ENCODE measurements around the gene VSIG10.

The VSIG10 gene

DNA sequence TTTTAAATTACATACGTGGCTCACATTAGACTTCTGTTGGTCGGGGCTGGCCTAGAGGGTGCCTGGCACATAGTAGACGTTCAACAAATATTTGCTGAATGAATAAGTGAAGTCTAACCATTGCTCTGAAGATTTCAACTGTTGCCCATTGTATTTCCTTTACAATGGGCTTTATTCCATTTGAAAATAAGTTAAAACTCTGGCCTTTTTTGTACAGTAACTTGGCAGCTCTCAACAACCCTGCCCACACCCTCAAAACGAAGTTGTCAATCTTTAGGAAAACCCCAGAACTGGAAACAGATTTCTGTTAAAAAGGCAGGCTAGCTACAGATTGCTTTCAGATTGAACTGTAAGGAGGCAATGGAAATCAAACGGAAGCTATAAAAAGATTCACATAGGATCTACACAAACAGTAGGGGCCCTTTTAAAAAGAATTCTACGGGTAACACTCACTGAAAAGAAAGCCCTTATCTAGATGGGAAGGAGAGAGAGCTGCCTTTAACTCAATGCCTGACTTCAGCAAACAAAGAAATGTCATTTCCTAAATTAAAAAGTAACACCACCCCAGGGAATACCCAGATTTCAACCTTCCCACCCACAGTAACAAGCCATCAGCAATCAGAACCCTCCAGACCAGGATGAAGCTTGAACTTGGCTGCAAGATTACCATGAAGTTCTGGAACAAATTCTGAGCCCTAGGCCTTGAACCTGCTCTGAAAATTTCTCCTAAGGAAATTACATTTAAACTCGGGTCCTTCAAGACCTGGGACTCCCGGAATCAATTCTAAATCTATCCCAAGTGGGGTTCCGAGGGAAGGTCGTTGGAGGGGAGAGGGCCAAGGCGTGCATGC, 44.2 kb downstream of the VSIG10 start:
- DNase-seq (ENCODE audit: low read depth), result no peak

DNA sequence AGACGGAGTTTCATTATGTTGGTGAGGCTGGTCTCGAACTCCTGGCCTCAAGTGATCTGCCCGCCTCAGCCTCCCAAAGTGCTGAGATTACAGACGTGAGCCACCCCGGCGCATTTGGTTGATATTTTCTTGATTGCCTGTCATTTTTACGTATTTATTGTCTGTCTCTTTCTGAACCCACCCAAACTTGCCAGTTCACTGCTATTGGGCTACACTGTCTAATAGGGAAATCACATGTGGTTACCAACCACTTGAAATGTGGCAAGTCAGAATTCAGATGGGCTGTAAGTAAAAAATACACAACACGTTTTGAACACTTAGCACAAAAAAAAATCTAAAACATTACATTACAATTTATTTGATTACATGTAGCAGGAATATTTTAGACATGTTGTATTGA, 44.9 kb downstream of the VSIG10 start:
- DNase-seq (ENCODE audit: low read depth), result no peak

DNA sequence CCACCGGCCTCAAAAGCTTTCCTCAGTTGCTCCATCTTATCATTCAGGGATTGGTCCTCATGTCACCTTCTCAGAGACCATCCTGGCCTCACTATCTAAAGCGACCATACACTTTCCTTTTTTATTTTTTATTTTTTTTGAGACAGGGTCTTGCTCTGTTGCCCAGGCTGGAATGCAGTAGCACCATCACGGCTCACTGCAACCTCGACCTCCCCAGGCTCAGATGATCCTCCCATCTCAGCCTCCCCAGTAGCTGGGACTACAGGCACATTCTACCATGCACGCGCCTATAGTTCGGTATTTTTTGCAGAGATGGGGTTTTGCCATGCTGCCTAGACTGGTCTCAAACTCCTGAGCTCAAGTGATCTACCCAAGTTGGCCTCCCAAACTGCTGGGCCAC, 45.6 kb downstream of the VSIG10 start:
- DNase-seq (ENCODE audit: low read depth), result no peak

DNA sequence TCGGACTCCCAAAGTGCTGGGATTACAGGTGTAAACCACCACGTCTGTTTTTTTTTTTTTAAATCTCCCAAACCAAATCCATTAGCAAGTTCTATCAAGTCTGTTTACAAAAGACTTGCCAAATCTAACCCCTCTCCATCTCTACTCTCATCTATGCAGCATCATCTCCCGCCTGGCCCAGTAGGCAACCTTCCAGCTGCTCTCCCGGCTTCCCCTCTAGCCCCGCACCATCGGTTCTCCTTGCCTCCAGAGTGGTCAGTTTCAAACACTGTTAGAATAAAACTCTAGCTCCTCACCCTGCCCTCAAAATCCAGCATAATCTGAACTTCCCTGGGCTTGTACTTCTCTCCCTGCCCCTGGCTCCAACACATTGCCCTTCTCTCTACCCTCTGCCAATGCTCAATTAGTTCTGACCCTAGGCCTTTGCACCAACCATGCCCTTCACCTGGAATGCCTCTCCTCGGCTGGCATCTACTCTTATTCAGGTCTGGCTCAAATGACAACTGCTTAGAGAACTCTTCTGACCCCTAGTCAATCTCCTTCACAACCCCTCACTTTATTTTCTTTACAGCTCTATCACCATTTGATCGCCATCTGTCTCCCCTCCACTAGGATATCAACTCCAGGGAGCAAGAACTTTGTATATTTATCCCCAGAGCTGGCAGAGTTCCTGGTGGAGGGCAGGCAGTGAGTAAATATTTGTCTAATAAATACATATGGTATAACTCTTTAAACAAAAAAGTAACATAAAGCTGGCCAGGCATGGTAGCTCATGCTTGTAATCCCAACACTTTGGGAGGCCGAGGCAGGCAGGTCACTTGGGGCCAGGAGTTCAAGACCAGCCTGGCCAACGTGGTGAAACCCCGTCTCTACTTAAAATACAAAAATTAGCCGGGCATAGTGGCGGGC, 47.7 kb downstream of the VSIG10 start:
- DNase-seq (ENCODE audit: low read depth), result no peak

DNA sequence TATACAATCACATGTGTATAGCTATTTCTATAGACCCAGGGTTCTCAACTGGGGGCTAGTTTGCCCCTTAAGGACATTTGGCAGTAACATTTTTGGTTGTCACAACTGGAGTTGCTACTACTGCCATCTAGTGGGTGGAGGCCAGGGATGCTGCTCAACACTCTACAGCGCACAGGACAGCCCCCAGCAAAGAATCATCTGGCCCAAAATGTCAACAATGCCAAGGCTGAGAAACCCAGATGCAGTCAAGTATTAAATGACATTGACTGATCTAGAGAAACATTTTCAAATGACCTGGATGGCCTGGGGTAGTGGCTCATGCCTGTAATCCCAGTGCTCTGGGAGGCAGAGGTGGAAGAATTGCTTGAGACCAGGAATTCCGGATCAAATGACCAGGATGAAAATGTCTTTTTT, 48.7 kb downstream of the VSIG10 start:
- DNase-seq (ENCODE audit: low read depth), result peak; percentile 54

DNA sequence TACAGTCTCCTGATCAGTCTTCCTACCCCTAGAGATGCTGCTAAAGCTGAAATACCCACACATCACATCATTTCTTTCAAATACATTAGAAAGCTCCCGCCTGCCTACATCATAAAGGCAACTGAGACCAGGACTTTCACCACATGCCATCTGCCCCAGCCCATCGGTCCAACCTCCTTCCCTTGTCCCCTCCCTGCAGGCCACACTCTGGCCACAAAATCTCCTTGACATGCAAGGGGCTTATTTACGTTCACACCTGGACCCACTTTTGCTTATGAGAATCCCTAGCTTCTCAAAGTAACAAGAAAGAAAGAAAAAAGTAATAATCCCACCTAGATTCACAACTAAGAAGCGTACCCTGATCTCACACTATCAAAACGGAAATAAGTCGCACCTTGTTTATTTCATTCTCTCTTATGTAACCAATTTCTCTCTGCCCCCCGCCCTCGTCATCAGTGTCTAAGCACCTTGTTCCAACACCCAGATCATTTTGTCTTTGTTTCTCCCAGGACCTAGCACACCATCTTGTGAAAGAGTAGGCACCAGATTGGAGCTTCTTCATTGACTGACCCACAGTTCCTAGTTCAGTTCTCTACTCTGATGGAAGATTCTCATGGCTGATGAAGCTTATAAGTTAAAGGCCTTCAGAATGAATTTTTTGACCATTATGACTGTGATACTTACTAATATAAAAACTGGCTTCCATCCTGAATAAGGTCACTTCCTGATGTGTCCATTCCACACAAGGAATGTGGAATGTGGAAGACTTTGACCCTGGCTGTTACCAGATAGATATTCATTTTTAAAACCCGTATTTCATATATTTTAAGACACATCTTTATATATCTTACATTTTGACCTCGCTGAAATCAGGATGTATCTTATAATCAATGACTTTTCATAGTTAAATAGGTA, 50.5 kb downstream of the VSIG10 start:
- DNase-seq (ENCODE audit: low read depth), result peak; percentile 18

DNA sequence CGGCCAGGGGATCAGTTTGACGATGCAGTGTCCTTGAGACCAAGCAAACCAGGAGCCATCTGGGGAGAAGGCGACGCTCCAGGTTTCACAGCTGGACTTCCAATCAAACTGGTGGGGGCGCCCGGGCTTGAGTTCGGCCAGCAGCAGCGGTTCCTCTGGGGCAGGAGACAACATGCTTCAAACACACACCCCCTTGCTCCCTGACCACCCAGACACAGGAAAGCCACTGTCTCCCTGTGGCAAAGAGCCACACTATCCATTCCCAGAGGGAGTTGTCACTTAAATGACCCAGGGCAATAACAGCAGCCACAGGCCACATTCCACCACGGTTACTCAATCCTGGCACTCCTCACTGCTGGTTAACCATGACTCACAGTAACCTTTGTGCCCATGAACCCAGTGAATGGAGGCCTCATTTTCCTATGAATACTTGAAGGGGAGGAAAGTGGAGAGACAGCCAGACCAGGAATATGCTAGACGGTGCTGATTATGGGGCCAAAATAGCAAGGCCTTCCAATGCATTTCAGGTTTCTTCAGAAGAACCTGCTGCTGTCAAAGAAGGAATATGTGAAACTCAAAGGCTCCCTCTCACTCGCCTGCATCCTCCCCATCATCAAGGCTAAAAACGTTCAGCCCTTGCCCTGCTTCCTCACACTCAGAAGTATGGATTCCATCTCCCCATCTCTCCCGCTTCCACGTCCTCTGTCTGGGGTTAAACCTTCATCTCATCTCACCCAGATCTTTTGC, 51.3 kb downstream of the VSIG10 start:
- DNase-seq (ENCODE audit: low read depth), result no peak

DNA sequence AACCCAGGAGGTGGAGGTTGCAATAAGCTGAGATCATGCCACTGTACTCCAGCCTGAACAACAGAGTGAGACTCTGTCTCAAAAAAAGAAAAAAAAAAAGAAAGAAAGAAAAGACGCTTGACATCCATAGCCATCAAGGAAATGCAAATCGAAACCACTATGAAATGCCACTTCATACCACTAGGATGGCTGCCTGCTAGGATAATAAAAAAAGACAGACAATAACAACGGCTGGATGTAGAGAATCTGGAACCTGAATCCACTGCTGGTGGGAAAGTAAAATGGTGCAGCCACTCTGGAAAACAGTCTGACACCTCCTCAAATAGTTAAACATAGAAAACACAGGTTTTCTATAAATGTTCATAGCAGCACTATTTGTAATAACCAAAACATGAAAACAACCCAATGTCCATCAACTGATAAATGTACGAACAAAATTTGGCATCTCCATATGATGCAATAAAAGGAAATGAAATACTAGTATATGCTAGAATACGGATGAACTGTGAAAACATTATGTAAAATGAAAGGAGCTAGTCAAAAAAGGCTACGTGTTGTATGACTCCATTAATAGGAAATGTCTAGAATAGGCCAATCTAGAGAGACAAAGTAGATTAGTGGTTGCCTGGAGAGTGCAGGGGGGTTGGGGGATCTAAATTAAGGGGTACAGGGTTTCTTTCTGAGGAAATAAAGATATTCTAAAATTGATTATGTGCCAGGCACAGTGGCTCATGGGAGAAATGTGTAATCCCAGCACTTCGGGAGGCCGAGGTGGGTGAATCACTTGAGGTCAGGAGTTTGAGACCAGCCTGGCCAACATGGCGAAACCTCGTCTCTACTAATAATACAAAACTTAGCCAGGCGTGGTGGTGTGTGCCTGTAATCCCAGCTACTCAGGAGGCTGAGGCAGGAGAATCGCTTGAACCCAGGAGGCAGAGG, 52.6 kb downstream of the VSIG10 start:
- DNase-seq (ENCODE audit: low read depth), result no peak

DNA sequence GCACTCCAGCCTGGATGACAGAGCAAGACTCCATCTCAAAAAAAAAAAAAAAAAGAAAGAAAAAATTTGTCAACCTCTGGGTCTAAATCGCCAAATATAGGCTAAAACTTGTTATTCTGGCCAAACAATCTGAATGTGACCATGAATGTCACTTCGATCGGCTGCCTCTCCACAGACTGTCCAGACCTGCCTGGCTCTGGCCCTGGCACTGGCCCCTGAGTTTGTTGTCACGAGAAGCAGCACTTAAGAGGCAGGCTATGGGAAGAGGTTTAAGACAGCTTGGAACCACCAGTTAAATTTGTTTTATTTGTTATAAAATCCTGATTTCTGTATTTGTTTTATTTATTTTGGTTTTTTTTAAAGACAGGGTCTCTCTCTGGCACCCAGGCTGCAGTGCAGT, 57.4 kb downstream of the VSIG10 start:
- DNase-seq (ENCODE audit: low read depth), result no peak

DNA sequence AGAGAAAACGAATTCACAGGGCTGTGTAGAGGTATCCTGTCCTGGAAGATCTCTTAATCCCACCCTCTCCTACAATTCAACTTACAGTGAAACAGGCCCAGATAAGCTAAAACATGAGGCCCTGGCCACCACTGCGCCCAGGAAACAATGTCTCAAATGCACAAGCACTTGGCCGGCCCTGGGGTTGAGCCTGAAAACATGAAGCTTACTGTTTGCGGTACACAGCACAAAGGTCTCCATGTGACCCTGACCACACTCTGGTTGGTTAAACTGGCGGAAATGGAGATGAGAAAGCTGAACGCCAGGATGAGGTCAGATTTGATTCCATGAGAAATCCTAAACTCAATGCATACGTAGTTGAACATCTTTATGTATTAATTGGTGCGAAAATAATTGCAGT, 59.2 kb downstream of the VSIG10 start:
- no peak for DNase-seq (ENCODE audit: low read depth)

DNA sequence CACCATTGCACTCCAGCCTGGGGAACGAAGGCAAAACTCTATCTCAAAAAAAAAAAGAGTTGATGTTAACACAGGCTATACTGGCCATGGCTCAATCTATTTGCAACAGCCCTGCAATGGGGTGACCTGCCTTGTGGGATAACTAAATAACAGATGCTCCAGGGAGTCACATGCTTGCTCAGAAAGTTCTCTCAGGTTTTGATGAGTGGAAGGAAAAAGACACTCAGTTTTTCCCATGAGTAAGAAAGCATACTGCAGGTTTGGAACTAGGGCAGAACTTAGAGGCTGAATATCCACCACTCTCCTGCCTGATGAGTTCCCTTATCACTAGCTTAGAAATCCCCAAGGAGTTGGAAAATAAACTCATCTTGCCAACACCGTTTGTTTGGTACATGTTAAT, 59.7 kb downstream of the VSIG10 start:
- DNase-seq (ENCODE audit: low read depth), result no peak

DNA sequence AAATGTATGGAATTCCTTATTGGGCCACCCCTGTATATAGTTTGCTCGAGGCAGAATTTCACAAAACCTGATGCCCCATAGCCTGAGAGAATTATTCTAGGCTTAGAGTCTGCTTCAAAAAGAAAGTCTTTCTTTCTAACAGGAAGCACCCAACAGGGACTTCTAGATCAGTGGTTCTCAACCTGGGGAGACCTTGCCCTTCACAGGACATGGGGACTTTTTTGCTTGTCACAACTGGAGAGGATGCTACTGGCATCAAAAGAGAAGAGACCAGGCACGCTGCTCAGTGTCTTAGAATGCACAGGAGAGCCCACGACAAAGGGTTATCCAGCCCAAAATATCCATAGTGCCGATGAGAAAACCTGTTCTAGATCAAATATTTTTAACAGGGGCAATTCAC, 61.7 kb downstream of the VSIG10 start:
- no peak for DNase-seq (ENCODE audit: low read depth)

DNA sequence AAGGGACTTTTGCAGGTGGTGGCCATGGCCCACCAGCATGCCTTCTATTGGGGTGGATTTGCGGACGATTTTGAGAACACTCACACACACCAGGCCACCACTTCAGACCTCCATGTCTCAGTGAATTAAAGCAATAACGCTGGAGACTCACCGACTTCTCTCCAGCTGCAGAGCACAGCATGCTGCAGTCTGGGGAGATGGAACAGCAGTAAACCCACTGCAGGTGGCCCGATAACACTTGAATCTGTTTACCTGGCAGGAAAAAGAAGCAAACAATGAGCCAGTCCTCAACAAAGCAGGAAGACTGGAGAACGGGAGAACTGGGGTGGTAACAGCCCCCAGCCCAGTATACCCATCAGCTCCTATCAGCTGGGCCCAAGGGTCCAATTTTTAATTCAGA, 65.7 kb downstream of the VSIG10 start:
- no peak for DNase-seq (ENCODE audit: low read depth)

DNA sequence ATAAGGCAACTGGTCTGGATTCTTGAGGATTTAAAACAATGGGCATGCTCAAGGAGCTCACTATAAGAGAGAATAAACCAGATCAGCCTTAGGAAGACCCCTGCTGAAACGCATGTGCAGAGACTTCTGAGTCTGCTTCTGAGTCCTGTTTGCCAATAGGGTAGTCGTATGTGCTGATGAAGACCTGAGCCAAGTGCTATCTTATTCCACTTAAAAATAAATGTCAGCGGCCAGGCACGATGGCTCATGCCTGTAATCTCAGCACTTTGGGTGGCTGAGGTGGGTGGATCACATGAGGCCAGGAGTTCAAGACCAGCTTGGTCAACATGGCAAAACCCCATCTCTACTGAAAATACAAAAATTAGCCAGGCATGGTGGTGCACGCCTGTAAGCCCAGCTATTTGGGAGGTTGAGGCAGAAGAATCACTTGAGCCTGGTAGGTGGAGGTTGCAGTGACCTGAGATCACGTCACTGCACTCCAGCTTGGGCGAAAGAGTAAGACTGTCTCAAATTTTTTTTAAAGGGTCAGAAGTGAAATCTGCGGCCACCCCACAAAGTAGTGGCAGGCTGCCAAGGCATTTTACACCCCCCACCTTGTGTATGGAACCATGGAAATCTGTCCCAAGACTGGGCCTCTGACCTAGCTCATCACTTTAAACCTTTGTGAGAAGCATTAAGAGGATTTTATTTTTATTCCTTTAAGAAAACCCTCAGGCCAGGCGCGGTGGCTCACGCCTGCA, 67.0 kb downstream of the VSIG10 start:
- no peak for DNase-seq (ENCODE audit: low read depth)

DNA sequence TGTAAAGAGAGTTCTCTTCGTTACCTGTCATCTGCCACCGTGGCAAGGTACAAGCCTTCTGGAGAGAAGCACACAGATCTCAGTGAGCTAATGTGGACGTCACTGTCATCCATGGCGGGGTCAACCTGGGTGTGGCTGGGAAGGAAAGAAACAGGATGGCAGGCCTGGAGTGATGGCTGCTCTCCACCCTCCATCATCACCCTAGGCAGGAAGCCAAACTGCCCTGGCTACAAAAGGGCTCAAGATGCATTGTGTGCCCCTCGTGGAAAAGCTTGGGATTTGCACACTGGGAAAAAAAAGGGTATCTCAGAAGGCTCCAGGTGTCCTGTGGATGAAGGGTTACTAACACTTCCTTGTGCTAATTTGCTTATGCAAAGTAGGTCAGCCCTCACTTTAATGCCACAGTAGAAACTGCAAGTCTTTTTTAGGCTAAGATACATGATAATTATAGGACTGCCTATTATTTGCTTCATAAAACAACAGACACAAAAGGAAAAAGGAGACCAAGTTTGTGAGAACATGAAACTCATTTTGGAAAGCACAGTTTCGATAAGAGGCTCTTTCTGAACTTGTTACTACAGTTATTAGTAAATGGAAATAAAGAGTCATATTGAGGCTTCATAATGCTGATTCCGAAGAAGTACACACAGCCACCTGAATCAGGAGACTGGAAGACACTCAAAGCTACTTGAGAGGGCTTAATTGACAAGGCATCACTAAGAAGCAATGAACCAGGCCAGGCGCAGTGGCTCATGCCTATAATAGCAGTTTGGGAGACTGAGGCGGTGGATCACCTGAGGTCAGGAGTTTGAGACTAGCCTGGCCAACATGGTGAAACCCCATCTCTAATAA, 68.4 kb downstream of the VSIG10 start:
- no peak for DNase-seq (ENCODE audit: low read depth)

DNA sequence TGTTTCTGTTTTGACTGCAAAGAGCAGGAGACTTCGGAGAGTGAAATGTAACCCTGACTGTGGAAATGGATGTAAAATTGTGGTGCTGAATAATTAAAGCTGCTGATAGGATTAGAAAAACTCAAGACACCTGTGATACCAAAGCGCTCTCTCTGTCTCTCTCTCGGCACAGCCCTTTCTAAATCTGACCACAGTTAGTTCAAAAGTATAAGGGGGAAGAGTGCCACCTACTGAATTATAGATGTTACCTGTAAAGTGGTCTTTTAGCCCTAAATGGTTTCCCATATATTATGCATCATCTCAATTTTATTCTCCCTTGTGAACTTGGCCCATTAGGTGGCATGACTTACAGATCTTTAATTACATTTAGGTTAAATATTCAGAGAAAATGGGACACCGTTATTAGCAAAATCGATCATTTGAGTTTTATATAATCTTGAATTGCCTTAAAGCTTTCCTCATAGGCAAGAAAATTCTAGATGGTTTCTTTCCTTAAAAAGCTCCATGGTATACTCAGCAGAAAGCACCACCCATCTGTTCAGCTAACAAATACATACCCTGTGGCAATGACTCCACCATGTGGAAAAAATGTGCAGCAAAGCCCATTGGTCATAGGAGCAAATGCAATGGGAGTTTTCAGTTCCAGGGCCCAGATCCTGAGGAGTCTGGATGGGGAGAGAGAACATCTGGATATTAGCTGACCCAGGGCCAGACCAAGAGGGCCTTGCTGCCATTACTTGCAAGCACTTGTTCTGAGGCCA, 69.2 kb downstream of the VSIG10 start:
- DNase-seq (ENCODE audit: low read depth), result no peak

DNA sequence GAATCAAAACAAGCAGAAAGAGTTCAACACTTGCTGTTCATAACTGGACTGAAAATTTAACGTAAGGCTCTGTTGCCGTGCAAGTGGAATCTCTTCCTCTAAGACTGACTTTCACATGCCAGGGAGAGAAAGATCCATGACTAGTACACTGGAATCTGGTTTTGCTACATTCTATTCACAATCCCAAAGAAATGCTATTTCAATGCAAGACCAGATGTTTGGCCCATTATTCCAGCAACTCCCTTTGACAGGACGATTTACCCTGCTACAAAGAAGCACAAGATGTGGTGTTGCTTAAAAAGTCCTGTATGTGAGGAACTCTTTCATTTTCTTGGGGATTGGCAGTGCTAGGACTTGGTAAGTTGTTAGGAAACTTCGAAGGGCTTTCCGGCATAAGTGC, 69.9 kb downstream of the VSIG10 start:
- DNase-seq (ENCODE audit: low read depth), result no peak

DNA sequence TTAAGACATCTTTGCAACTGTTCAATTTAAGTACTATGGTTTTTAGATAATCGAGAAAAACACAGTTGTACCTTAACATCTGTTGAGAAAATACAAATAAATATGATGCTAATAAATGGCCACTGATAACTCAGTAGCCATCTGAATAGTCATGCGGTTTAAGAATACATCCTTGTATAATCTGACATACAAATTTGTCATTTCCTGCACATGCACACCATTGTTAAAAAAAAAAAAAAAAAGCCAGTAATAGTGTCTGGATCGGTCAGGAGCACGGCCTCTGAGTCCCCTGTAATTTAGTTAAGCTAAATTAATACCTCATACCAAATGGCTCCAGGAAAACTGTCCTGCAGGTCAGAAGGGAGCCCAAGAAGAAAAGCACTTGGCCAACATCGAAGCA, 70.5 kb downstream of the VSIG10 start:
- no peak for DNase-seq (ENCODE audit: low read depth)
